Type B pancreatic cell (in vitro differentiated cells): ENCODE measurements around the gene TRIAP1. TPM values are rescaled to one million over a fixed set of nuclear protein-coding genes. Genes with fewer than 3 reads are reported as not detected.
A peak's percentile ranks its signal among the peaks of the same experiment; 100 is the strongest.

Experiments
- DNase-seq: peaks from one replicate; pipeline ENCODE4 v3.0.0; 2021; ENCODE audit warnings: mixed read lengths; ENCODE audit not compliant: unreplicated experiment; ENCODE audit errors: extremely low spot score
- H3K27ac Mint-ChIP-seq: 2 replicates; pipeline ENCODE4 v1.8.0; 2021; ENCODE audit warnings: mild to moderate bottlenecking, mixed read lengths
- H3K27me3 Mint-ChIP-seq: 2 replicates; pipeline ENCODE4 v1.8.0; 2021; ENCODE audit warnings: mixed read lengths
- H3K36me3 Mint-ChIP-seq: 2 replicates; pipeline ENCODE4 v1.8.0; 2021; ENCODE audit warnings: mixed read lengths
- H3K4me1 Mint-ChIP-seq: one replicate; pipeline ENCODE4 v1.8.0; 2021; ENCODE audit warnings: mixed read lengths; ENCODE audit not compliant: unreplicated experiment
- H3K4me3 Mint-ChIP-seq: 2 replicates; pipeline ENCODE4 v1.8.0; 2021; ENCODE audit warnings: mild to moderate bottlenecking, mixed read lengths
- H3K9me3 Mint-ChIP-seq: 2 replicates; pipeline ENCODE4 v1.8.0; 2021; ENCODE audit warnings: mixed read lengths
- CTCF ChIP-seq: fragments of 200-600 bp; sonication (generic); conservative IDR thresholded peaks from 2 replicates; pipeline ENCODE4 v1.5.0; 2021; ENCODE audit warnings: antibody characterized with exemption, mild to moderate bottlenecking
- total RNA-seq: library from RNA; stranded (reverse); gene quantifications from 2 replicates; pipeline ENCODE4 v1.2.1, GENCODE V29; 2021; ENCODE audit warnings: low replicate concordance

The TRIAP1 gene
- total RNA-seq, 1 donor from 2014 or later = 46.6 TPM

DNA sequence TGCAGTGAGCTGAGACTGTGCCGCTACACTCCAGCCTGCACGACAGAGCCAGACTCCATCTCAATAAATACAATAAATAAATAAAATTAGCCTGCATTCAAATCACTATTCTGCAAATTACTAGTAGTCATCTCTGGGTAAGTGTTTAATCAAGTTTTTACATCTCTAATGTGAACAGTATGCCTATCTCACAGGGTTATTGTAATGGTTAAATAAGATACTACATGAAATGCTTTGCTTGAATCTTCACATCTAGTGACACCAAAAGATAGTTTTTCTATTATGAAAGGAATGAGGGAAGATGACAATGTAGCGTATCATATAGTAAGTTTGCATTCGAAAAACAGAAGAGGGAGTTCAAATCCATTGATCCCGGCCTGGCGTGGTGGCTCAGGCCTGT is 21.3 kb upstream of the TRIAP1 start:
- H3K4me1 Mint-ChIP-seq = peaks cover 27% of the 10 kb centered on the region
- H3K27ac Mint-ChIP-seq = peak overlapping the region; percentile 1
- no peaks in the 10 kb centered on the region for H3K27me3 Mint-ChIP-seq
- no peak for DNase-seq
- H3K36me3 Mint-ChIP-seq = peaks cover 17% of the 10 kb centered on the region
- no peaks in the 10 kb centered on the region for H3K9me3 Mint-ChIP-seq
- no peak for TF ChIP-seq CTCF
- peak overlapping the region; percentile 97 for H3K4me3 Mint-ChIP-seq

DNA sequence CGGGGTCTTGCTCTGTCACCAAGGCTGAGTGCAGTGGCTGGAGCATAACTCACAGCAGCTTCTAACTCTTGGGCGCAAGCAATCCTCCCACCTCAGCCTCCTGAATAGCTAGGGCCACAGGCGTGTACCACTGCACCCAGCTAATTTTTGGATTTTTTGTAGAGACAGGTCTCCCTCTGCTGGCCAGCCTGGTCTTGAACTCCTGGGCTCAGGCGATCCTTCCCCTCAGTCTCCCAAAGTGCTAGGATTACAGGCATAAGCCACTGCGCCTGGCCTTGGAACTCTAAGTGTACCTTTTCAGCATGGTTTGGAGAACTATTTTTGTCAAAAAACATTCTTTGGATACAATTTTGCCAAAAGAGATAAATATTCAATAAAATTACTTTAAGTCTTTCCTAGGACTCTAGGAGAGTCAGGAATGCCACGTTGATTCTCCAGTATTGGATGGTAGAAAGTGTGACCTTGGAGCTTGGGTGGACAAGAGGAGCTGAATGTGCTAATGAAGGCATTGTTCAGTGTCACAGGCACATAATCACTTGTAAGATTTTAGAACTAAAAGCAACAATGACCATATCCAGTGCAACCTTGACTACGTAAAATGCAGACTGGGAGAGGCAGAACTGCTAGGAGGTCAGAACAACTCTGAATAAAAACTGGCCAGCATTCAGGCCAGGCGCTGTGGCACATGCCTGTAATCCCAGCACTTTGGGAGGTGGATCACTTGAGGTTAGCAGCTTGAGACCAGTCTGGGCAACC is 20.6 kb upstream of the TRIAP1 start:
- no peak for DNase-seq
- peaks cover 27% of the 10 kb centered on the region for H3K4me1 Mint-ChIP-seq
- TF ChIP-seq CTCF = peak; percentile 77
- H3K27ac Mint-ChIP-seq = peak overlapping the region; percentile 76
- H3K27me3 Mint-ChIP-seq = no peaks in the 10 kb centered on the region
- H3K9me3 Mint-ChIP-seq = no peaks in the 10 kb centered on the region
- H3K36me3 Mint-ChIP-seq = peaks cover 20% of the 10 kb centered on the region
- peak overlapping the region; percentile 70 for H3K4me3 Mint-ChIP-seq

DNA sequence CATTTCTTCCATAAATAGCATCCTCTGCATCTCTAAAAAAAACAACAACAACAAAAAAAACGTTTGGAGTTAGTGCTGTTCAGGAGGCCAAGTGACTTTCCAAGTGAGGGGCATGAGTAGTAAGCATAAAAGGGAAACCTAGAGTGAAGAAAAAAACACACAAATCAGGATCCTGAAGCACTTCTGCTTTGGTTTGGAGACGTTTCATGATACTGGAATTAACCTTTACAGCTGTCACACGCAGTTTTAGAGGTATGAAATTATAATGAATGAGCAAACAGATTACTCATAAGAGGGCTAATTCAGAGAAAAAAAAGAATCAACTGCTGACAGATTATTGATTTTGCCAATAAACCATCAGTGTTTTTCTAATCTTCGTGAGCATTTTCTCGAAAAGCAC is 19.6 kb upstream of the TRIAP1 start:
- H3K27me3 Mint-ChIP-seq = no peaks in the 10 kb centered on the region
- no peak for TF ChIP-seq CTCF

GRCh38 chr12:120463712-120464111 is 17.5 kb upstream of the TRIAP1 start:
- no peak for DNase-seq
- Mint-ChIP-seq H3K36me3 (peaks cover 21% of the 10 kb centered on the region), H3K27ac (no peak overlapping the region), H3K4me1 (peaks cover 23% of the 10 kb centered on the region), H3K4me3 (no peak overlapping the region), H3K27me3 (no peaks in the 10 kb centered on the region), H3K9me3 (no peaks in the 10 kb centered on the region)
- TF ChIP-seq CTCF = no peak

More for the DNA sequence above, 19.6 kb upstream of the TRIAP1 start:
- Mint-ChIP-seq H3K27ac (no peak overlapping the region), H3K36me3 (peaks cover 20% of the 10 kb centered on the region), H3K4me3 (no peak overlapping the region), H3K9me3 (no peaks in the 10 kb centered on the region), H3K4me1 (peaks cover 27% of the 10 kb centered on the region)
- DNase-seq = no peak

DNA sequence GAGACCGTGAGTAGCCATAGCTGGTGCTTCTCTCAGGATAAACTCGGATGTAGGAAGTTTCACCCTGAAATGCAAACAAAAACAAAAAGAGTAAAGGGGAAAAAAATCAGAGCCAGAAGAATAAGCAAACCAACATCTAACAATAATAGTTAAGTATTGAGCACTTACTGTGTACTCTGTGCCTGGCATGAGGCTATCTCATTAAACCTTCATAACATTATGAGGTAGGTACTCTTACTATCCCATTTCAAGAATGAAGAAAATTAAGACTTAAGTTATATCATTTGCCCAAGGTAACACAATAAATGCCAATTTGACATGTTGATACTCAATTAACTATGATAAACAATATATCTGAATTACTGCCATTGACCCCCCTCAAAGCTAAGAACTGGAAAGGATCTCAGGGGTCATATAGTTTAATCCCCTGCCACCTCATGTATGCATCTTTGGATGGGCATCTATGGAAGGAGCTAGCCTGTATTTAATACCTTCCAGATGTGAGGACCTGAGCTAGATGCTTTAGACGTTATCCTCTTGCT is 16.0 kb upstream of the TRIAP1 start:
- peaks cover 22% of the 10 kb centered on the region for H3K36me3 Mint-ChIP-seq
- no peak overlapping the region for H3K4me3 Mint-ChIP-seq
- no peak for DNase-seq
- H3K9me3 Mint-ChIP-seq = no peaks in the 10 kb centered on the region
- no peak overlapping the region for H3K27ac Mint-ChIP-seq
- TF ChIP-seq CTCF = no peak
- no peaks in the 10 kb centered on the region for H3K27me3 Mint-ChIP-seq
- peaks cover 18% of the 10 kb centered on the region for H3K4me1 Mint-ChIP-seq
